ENCODE data around the gene UMAD1.
"Not testable (repeated sequence)": the region's sequence is repeated elsewhere in the genome, so short reads cannot be mapped to it uniquely, and the experiment has no call there.

The UMAD1 gene

DNA sequence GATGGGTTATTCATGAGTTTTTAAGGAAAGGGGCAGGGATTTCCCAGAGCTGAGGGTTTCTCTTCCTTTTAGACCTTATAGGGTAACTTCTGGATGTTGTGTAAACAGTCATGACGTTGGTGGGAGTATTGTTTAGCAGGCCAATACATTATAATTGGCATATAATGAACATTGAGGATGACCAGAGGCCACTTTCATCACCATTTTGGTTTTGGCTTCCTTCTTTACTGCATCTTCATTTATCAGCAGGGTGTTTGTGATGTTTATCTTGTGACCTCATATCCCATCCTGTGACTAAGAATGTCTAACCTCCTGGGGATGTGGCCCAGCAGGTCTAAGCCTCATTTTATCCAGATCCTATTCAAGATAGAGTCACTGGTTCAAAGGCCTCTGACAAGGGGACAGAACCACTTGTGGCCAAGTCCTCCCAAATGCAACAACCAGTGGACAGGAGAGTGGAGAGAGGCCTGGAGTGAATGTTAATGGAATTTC lies 155.1 kb downstream of the UMAD1 start:
- no peak for DNase-seq (ENCODE audit: low read depth in 2 of 2, low spot score in 1 of 2)

DNA sequence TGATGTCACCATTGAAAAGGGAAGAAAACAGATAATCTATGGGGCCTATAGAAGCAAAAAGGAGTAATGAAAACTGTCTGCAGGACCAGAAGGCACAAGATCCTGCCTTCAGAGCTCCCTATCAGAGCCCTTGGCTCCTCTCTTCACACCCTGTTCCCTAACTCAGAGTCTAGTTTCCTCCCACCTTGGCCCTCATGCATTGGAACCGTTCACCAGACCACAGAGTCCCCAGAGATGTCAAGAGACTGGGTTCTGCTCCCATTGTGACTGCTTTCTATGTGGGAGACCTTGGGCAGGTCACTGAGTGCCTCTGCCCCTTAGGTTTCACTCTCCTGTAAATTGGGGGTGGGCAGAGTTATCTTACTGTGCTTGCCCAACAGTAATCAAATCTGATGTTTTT lies 158.0 kb downstream of the UMAD1 start:
- DNase-seq (ENCODE audit: low read depth in 2 of 2, low spot score in 1 of 2), result no peak

DNA sequence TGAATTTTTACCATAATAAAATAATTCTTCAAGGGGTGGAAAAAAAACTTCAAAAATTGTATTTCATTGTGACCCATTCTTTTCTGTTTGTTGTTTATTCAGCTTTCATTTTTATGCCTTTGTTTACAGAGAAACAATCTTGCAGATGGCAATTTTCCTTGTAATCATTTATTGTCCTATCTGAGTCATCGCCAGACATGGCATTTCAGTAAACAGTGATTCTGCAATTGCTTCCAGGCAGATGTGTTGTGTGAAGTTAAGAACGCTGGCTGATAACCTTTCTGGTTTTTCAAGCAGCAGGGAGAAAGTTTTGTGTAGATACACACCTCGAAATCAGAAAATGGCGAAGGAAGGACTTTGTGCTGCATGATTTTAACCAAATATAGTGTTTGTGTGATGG lies 158.6 kb downstream of the UMAD1 start:
- no peak for DNase-seq (ENCODE audit: low read depth in 2 of 2, low spot score in 1 of 2)

DNA sequence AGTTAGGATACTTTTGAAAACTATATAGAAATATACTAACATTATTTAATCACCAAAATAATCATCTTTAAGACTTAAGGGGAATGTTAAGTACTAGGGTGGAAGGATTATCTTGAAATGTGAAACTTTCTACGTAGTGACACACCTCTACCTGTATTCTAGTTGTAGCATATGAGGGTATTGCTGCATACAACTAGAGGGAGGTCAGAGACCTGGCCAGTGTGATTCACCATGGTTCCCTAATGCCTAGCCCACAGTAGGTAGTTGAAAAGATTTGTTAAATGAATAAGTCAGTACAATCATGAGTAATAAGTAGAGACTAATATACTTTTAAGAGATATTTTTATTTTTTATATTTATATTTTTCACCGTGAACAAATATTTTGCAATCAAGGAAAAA lies 162.0 kb downstream of the UMAD1 start:
- DNase-seq (ENCODE audit: low read depth in 2 of 2, low spot score in 1 of 2), result no peak

DNA sequence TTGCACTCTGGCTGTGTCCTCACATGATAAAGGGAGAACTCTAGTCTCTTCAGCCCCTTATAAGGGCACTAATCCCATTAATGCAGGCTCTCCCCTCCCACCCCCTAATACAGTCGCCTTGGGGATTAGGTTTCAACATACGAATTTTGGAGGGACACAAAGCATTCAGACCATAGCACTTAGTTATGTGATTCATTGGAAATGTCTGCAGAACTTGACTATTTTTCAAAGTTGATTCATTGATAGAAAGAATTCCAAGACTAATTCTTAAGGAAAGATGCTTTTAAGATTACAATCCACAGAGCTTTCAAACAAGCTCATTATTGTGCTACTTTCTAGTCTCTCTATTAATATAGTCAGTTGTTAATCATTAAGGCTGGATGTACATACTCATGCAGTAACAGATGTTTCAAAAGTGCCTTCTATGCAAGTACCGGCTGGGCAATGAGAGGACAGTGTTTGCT lies 163.2 kb downstream of the UMAD1 start:
- DNase-seq (ENCODE audit: low read depth in 2 of 2, low spot score in 1 of 2), result no peak

DNA sequence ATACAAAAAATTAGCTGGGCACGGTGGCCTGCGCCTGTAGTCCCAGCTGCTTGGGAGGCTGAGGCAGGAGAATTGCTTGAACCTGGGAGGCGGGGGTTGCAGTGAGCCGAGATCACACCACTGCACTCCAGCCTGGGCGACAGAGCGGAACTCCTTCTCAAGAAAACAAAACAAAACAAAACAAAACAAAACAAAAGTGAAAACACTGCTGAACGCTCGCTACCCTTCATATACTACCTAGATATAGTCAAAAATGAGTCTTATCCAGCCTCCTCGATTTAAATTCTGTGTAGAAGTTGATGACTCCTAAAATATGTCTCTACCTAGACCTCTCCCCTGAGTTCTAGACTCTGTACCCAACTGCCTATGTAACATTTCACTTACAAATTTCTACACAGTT lies 164.3 kb downstream of the UMAD1 start:
- not testable (repeated sequence) for DNase-seq (ENCODE audit: low read depth in 2 of 2, low spot score in 1 of 2)

DNA sequence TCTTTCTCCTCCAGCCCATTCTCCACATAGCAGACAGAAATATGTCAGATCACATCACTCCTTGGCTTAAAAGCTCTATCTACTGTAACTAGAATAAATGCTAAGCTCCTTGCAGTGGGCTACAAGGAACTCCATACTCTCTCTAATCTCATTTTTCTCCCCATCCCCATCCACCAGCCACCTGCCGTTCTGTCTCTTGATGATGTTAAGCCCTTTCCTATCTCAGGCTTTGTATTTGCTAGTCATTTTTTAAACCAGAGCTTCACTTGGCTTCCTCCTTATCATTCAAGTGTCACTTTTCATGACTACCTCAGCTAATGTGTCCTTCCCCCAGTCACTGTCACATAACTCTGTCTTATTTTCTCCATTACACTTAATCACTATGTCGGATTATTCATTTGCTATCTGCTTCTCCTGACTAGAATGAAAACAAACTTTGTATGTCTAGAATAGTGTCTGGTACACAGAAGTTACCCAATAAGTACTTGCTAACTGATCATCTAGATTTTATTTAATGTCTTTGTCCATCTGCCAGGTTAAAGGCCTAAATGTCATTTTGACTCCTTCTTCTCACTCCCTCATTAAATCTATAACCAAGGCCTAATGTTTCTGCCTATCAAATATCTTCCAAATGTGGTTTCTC lies 165.1 kb downstream of the UMAD1 start:
- DNase-seq (ENCODE audit: low read depth in 2 of 2, low spot score in 1 of 2), result no peak

DNA sequence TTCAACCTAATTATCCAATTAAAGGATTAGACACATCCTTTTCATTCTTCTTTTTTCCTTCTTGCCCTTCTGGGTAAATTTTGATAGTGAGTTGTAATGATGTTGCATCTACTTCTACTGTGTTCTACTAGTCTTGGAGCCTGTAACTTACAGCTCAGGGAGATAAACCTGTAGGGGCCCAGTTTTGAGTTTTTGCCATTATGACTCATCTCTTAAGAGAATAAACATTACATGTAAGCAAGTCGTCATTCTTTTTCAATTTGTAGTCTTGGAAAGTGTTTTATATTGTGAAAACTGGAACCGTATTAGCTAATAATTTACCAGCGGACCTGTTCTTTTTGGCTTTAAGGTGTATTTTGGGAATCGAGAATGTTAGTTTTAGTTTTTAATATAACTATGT lies 167.6 kb downstream of the UMAD1 start:
- DNase-seq (ENCODE audit: low read depth in 2 of 2, low spot score in 1 of 2), result no peak

DNA sequence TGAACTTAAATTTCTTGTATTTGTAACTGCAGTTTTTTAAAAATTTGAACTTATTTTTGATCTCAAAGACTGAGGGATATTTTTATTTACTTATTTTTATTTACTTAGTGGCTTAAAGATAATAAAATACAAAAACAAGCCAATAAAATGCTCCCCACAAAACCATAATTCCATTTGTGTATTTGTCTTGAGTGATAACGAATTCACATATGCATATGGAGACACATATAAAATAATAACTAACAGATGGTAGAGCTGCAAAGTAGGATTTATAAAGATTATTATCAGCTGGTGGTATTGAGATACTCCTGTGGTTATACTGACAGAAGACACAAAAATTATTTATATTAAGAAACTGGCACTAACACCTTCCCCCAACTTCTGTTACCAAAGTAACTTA lies 168.1 kb downstream of the UMAD1 start:
- DNase-seq (ENCODE audit: low read depth in 2 of 2, low spot score in 1 of 2), result no peak

DNA sequence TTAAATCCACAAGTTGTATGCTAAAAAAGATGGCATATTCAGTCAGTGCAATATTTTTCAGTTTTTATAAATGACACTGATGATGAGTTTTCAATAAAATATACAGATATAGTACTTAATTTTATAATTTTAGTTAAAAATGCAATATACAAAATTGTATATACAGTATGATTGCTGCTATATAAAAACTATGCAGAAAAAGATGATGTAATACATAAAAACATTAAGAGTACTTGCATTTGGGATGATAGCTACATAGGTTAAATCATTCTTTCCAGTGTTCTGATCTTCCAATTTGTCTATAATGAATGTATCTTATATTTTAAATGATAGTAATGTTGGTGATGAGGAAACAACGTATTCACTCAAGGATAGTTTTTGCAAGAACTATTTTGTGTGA lies 169.8 kb downstream of the UMAD1 start:
- no peak for DNase-seq (ENCODE audit: low read depth in 2 of 2, low spot score in 1 of 2)

DNA sequence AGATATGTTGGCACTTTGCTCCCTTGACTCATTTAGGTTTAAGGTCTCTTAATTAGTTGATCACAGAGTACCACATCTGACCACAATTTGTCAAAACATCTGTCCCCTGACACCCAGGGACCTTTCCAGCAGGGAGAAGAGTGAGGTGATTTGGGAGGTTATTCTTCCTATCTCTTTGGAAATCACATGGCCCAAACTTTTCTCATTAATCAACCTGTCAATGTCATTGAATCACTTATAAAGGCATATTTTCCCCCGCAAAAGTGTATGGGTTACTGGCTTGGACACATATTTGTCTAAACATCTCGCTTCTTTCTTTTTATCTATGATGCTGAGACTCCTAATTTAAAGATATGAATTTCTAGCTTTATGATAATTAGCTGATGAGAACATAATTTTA lies 170.3 kb downstream of the UMAD1 start:
- DNase-seq (ENCODE audit: low read depth in 2 of 2, low spot score in 1 of 2), result no peak

DNA sequence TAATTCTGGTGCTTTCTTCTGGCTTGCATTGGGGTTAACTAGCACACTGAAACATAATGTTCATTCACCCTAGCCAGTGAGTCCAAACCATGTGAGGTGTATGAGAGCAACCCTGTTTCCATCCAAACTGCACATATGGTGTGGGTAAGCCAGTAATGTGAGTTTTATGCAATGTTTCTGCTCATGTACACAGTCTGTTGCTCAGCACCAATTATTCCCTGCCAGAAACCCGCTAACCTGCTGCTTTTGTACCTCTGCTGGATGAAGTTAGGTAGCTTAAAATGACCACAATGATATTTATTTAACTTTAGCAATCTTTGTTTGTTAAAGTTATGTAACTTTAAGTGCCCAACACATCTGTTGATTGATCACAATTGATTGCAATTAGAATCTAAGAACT lies 171.6 kb downstream of the UMAD1 start:
- DNase-seq (ENCODE audit: low read depth in 2 of 2, low spot score in 1 of 2), result no peak

DNA sequence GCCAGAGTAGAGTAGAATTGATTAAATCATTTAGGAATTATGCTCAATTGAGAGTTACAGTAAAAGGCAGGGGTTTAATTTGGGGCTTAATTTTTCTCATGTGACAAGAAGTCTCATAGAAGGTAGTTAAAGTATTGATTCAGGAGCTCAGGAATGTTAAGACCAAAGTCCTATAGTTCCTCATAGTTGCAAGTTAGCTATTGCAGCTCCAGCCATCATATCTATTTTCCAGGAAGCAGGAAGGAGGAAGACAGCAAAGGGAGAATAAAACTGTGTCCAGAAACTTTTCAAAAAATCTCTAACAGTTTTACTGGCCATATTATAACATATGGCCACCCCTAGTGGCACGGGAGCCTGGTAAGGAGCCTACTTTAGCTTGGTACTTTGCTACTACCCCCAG lies 174.8 kb downstream of the UMAD1 start:
- no peak for DNase-seq (ENCODE audit: low read depth in 2 of 2, low spot score in 1 of 2)

DNA sequence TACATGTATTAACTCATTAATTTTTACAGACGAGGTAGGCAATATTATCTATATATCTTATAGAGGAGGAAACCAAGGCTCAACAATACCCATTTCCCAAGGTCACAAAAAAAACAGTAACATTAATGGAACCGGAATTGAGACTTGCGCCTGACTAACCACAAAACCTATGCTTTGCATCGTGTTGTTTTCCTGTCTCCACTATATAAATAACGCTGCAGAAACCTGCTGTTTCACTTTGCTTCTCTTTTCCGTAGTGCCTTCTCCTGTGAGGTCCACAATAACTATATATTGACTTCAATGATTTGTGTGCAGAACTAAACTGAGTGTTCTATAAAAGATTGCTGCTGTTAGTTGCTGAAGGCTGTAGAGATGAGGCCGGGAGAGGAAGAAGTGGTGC lies 175.5 kb downstream of the UMAD1 start:
- no peak for DNase-seq (ENCODE audit: low read depth in 2 of 2, low spot score in 1 of 2)

DNA sequence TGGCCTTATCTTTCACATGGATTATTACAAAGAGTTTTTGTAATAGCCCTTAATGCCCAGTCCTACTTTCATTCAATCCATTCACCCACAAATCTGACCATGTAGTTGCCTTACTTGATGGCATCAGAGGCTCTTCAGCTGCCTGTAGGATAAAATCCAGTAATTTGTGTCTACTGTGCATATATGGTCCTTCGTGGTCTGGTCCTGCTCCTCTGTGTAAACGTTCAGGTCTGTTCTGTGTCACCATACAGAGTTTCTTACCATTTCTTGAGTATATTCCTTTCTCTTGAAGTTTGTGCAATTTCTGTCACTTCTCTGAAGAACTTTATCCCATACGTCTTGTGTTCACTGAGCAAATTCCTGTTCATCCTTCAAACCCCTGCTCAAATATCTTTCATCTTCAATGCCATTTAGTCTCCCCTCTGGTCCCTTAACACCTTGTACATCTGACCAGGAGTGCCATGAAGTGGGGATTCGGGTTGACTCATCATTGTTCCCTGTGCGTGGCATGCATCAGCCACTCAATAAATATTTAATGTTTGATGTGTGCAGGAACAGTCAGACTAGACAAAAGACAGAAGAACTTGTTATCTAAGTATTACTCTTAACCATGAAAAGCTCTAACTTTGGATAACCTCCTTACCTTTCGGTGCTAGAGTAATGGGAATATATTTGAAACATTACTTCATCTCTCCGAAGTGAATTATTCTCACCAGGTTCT lies 176.4 kb downstream of the UMAD1 start:
- DNase-seq (ENCODE audit: low read depth in 2 of 2, low spot score in 1 of 2), result no peak

DNA sequence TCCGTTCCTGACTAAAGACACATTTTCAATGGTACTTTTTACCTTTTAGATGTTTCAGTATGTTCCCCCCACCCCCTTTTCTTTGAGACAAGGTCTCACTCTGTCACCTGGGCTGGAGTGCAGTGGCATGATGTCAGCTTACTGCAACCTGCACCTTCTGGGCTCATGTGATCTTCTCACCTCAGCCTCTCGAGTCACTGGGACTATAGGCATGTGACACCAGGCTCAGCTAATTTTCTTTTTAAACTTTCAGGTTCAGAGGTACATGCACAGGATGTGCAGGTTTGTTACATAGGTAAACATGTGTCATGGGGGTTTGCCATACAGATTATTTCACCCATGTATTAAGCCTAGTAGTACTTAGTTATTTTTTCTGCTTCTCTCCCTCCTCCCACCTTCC lies 177.2 kb downstream of the UMAD1 start:
- DNase-seq (ENCODE audit: low read depth in 2 of 2, low spot score in 1 of 2), result no peak

DNA sequence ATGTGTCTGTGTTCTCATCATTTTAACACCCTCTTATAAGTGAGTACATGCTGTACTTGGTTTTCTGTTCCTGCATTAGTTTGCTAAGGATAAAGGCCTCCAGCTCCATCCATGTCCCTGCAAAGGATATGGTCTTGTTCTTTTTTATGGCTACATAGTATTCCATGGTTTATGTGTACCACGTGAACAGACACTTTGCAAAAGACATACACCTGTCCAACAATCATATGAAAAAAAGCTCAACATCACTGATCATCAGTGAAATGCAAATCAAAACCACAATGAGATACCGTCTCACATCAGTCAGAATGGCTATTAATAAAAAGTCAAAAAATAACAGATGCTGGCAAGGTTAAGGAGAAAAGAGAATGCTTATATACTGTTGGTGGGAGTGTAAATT lies 177.6 kb downstream of the UMAD1 start:
- not testable (repeated sequence) for DNase-seq (ENCODE audit: low read depth in 2 of 2, low spot score in 1 of 2)

DNA sequence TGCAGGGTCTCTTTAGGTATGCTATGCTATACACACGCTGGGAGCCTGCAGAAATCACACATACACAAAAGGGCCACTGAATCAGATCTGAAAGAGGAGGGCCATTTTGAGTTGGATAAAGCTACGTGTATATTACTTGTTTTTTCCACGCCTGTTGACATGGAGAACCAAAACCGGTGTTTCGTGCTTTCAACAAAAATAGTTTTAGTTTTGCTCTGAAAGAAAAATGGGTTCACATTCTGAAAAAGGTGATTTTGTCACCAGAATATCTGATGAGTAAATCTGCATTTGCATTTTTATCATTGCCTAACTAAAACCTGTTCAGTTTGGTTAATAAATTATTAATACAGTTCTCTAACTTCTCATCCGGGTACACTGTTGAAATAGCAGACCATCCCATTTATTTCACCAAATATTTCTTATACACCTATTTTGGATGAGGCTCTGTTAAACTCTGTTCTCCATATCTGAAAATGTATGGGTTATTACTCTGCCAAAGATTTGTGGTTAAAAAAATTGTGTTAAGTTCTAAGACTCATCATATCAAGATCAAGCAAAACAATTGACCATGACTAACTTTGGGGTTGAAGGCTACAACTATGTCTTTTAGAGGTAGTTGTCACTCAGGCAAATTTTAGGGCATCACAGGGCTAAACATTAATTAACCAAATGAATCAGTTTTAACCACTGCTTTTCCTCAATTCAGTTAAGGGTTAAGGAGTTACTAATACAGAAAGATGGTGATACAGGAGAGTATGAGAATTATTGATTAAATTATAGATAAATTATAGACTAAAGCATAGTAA lies 179.1 kb downstream of the UMAD1 start:
- no peak for DNase-seq (ENCODE audit: low read depth in 2 of 2, low spot score in 1 of 2)

DNA sequence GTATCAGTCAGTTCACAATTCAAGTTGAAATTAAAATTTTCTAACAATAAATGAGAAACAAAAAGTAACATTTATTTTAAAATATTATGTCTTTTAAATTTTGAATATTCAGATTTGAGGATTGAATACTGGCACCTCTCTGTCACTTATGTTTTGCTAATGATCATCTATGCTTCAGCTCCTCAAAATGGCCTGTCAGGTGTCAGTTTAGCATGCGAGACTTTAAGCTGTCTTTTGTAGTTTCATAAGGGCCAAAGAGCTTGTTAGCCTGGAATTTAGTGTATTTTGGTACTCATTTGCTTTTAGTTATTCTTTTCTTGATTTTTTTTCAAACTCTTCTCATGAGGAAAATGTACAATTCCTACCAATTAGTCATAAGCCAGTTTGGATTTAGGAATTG lies 179.9 kb downstream of the UMAD1 start:
- DNase-seq (ENCODE audit: low read depth in 2 of 2, low spot score in 1 of 2), result no peak

DNA sequence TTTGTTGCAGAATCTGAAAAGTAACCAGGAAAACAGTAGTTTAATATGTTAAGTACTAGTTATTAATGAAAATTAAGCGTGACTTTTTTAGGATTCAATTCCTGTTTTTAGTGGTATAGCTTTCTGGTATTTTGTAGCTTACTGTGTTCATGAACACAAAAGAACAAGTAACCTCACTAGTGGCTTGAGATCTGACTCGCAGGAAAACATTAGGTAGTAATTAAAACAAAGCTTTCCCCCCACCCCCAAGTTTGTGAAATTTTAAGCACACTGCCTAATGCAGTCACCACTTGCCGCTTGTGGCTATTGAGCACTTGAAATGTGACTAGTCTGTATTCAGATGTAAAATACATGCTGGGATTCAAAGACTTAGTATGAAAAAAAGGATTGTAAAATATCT lies 180.4 kb downstream of the UMAD1 start:
- DNase-seq (ENCODE audit: low read depth in 2 of 2, low spot score in 1 of 2), result no peak

DNA sequence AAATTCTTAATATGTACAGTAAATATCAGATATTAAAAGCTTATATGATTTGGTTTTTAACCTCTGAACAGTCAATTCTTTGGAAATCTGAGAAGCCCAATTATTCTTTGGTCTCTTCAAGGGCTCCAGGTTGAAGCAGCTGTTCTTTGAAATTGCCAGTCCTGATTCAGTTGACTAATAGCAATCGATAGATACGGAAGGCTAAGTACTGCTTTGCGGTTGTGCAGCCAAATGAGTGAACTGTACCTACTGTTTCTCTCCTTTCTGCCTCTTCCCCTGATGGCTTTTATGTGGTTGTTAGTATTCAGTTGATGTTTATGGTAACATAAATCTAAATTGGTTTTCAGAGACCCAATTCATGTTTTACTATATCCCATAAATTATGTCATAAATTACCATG lies 181.0 kb downstream of the UMAD1 start:
- DNase-seq (ENCODE audit: low read depth in 2 of 2, low spot score in 1 of 2), result no peak

DNA sequence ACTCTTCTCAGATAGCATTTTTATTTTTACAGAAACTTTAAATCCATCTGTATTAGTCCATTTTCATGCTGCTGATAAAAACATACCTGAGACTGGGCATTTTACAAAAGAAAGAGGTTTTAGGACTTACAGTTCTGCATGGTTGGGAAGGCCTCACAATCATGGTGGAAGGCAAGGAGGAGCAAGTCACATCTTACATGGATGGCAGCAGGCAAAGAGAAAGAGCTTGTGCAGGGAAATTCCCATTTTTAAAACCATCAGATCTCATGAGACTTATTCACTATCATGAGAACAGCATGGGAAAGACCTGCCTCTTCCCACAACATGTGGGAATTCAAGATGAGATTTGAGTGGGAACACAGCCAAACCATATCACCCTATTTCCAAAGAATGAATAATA lies 184.7 kb downstream of the UMAD1 start:
- DNase-seq (ENCODE audit: low read depth in 2 of 2, low spot score in 1 of 2), result not testable (repeated sequence)
